GM18507 (cell line): ENCODE measurements around the gene ZNF460.

ENCODE experiments used
- DNase-seq: peaks from one replicate; pipeline ENCODE4 v3.0.0; 2011; ENCODE audit warnings: low read depth; ENCODE audit not compliant: insufficient read length; ENCODE audit errors: extremely low spot score
- FAIRE-seq: peaks from 2 replicates; lab custom pipeline; 2011; peaks lifted over from hg19 to GRCh38; lab: Jason Lieb, UNC

Gene ZNF460

DNA sequence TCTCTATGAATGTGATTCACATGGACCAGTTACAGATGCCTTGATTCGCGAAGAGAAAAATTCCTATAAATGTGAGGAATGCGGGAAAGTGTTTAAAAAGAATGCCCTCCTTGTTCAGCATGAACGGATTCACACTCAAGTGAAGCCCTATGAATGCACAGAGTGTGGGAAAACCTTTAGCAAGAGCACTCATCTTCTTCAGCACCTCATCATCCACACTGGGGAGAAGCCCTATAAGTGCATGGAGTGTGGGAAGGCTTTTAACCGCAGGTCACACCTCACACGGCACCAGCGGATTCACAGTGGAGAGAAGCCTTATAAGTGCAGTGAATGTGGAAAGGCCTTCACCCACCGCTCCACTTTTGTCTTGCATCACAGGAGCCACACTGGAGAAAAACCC, 47.7 kb downstream of the ZNF460 start:
- DNase-seq (no peak), FAIRE-seq (no peak)

DNA sequence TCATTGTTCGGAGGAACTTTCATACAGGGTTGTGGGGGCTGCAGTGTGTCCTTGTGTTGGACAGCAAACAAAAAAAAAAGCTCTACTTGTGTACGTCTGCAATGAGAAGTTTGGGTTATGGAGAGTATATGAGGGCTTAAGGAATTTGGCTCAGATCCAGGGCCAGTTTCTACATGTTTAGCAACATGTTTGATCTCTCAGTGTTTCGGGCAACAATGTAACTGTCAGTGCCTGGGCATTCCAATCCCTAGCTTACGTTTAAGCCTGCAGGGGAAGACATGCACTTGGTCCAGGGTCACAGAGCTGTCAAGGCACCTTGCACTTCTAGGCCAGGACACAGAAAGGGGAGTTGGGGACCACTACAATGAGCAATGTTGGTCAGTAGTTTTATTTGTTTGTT, 53.9 kb downstream of the ZNF460 start:
- FAIRE-seq (no peak), DNase-seq (no peak)

DNA sequence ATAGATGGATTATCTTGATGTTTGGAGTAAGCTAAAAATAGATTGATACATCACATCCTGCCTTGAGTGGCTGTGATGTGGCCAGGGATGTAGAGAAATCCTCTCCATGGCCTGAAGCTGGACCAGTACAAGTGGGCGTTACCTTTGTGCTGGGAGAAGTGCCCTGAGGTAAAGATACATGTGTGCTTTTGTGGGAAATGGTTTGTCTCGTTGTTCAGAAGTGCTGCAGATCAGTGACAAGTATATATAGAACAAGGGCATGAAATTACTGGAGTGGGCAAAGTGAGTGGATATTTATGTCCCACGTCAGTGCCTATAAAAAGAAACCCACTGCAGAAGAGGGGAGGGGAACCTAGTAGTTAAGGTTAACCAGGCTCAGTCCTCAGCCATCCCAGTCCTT, 58.6 kb downstream of the ZNF460 start:
- FAIRE-seq (no peak), DNase-seq (no peak)

DNA sequence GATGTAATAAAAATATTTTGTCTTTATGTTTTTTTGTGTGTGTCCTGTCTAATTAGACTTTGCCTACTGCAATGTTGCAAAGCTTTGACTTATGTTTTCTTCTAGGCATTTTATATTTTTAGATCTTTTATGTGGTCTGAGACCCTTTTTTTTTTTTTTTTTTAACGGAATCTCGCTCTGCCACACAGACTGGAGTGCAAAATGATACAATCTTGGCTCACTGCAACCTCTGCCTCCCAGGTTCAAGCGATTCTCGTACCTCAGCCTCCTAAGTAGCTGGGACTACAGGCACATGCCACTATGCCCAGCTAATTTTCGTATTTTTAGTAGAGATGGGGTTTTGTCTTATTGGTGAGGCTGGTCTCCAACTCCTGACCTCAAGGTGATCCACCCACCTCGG, 62.3 kb downstream of the ZNF460 start:
- FAIRE-seq, result no peak

More for the DNA sequence above, 62.3 kb downstream of the ZNF460 start:
- DNase-seq, result no peak
